HG02678 (cell line): ENCODE data around the gene DTNB.

Experiments used
- ATAC-seq: cut with Tn5 transposase; IDR thresholded peaks from one replicate; pipeline ENCODE4 v1.9.1; 2021; ENCODE audit warnings: mild to moderate bottlenecking, moderate library complexity; ENCODE audit not compliant: unreplicated experiment

DTNB gene

DNA sequence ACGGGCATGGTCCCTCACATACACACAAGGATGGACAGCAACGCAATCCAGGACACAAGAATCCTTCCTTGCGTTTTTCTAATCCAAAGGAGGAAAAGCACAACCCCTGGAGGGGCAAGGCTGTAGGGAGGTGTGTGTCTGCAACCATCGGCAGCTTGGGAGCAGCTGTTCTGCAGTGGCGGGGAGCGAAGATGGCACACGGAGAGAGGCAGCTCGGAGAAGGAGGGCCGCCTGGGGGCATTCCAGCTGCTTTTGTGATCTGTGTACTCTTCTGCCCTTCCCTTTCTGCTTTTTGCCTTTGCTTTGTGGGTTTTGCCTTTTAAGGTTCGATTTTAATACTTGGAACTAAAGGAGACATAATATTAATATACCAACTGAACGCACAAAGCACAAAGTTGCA is 194.6 kb downstream of the DTNB start:
- no peak for ATAC-seq

DNA sequence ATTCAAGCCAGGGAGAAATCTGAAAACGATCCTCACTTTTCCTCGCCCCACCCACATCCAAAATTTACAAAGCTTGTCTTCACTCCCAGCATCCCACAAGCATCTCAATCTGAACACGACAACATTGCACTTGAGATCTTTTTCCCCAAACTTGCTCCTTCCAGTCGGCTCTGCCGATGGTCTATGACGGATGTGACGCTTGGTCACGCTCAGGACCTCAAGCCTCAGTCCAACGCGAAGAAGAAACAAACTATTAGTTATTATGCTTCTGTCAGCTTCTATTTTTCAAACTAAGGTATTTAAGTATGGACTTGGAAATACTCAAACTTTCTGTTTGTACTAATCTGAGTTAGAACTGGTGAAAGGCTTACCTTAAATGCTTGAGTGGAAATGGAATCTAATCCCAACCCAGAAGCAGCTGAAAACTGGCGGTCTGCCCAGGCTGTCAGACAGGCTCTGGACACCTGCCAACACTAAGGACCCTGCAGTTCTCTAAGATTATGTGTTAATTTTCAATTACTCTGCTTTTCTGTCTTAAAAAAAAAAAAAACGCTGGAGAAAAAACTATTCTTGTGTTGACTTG is 199.5 kb downstream of the DTNB start:
- no peak for ATAC-seq

DNA sequence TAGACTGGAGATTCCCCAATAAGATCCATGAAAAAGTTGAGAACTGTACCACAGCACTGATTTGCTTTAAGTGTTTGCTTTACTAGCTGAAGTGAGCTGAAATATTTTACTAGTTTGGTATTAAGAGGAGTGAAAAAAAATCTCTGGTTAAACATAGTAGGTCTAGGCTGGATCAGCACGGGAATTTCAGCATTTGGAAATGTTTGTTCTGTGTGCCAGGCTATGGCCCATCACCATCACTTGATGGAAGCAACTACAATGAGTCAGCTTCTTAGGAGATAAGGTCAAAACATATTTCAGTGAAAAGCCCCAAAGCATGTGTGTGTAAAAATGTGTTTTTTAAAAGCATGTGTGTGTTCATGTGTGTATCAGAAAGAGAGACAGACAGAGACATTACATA is 200.2 kb downstream of the DTNB start:
- ATAC-seq, result no peak

DNA sequence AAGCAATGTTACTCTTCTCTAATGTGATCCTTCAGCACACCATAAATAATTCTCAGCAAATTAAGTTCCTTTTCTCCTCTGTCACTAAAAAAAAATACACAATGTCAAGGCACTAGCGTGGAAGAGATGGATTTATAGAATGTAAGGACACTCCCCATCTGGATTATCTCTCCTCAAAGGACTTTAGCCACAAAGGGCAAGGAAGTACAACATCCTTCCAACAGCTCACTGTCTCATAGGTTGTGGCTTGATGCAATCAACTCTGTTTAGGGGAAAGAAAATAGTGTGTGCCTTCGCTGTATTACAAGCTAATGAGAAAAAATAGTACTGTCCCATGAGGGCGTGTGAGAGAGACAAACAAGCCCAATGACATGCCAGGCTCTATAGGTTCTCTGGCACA is 202.6 kb downstream of the DTNB start:
- ATAC-seq, result no peak

DNA sequence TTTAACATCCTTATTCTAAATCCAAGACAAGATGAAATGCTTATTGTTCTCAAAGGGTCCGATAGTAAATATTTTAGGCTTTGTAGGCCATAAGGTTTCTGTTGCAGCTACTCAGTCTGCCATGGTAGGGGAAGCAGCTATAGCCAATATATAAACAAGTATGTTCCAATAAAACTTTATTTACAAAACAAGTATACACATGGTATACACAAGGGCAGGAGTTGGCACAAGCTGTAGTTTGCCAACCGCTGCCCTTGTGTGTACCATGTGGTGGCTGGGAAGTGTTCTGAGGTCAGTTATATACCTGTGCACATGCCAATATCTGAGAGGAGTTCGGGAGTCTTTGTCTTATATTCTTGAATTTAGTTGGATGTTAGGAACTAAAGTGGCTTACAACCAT is 205.6 kb downstream of the DTNB start:
- ATAC-seq, result no peak

DNA sequence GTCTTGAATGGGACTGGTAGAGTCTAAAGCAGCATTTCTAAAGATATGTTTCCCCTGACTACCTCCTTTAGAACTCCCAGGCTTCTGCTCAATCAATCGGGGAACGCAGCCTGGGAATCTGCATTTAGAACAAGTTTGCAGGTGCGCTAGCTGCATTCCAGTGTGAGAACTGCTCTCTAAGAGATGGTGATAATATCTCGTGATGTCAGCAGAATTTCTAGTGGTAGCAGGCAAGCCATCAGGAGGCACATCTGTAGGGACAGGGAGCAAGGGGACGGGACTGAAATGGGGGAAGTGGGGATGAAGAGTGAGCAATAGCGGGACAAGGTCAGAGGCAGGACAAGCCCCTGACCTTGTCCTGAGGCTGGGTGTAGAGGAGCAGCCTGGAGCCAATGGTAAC is 211.4 kb downstream of the DTNB start:
- ATAC-seq, result no peak

DNA sequence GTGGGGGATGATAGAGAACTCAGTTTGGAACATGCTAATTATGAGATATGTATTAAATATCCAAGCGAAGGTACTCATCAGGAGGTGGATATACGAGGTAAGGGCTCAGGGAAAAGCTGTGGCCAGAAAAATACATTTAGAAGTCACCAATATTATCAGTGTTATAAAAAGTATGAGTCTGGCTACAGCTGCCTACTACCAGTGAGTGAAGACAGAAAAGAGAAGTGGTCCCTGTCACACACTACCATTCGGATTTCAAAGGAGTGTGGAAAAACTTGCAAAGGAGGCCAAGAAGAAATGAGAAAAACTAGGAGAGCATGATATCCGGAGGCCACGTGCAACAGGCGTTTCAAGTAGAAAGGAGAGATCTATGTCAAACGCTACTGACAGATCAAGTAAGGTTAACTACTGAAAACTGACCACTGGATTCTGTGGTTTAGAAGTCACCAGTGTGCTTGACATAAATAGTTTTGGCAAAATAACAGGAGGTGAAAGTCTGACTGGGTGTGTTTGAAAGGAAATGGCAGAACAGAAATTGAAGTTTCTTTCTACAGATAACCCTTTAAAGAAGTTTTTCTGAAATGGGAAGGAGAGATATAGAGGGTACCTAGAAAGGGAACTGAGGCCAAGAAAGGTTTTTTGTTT is 213.0 kb downstream of the DTNB start:
- no peak for ATAC-seq

DNA sequence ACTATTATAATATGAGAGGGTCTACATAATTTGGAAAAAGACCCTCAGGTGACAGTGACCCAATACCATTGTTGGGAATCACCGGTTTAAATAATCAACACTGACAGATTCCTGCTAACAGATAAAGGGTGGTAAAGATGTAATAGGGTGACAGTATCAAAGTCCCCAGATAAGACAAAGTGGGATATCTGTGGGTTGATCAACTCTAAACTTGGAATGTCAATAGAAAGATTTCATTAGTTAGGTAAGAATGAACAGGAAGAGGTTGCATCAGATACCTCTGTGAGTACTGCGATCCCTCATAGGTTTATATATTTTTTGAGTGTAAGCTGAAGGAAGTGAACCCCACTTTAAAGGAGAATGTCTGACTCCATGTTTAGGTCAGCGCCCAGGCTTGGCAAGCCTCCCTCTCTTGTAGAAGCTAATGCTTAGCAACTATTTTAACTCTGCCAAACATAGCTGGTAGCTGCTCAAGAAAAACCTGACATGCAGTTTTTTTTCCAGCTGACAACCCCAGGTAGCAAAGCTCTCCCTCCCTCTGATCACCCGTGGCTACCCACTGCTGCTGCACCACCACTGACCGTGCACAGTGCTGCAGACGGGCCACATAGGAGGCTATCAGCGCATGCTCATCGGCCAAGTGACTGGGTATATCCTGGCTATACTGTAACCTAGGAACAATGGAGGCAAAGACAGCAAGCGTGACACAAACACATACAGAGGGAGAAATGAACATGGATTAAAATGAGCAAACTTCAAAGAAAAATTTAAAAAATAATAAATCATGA is 218.4 kb downstream of the DTNB start:
- no peak for ATAC-seq

DNA sequence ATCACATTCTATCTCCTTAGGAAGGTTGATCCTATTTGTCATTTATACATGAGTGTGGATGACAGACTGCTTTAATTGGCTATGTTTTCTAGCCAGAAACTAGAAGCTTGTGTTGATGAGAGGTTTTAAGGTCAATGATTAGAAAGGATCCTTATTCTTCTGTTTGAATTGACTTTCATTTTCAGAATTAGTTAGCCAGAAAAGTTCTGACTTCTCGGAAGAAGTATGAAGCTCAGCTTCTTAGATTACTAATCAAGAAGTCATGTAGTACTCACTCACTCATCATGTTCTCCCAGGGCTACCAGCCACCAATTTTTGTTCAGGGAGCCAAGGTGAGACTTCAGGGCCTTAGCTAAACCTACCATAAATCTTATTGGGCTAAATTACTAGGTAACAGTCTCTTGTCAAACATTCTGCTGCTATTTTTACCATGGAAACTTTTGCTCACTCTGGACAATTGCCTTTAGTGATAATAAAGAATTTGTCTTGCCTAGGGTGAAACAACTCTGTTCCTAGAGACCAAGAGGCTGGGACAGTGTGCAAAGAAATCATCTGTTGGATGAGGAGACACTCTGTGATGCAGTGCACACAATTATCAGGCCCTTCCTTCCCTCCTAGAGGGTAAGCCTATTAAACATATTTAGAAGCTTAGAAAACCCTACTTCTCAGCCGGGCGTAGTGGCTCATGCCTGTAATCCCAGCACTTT is 220.0 kb downstream of the DTNB start:
- ATAC-seq, result peak; percentile 87

DNA sequence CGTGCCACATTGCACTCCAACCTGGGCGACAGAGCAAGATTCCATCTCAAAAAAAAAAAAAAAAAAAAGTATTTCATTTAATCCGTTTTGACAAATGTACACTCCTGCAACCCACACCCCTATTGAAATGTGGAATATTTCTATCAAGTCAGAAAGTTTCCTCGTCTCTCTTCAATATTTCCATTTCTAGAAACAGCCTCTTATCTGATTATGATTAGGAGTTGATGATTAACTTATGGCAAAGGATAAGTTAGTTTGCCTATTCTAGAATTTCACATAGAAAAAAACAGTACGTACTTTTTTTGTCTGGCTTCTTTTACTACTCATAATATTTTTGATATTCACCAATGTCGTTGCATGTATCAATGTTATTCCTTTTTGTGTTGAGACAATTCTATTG is 224.6 kb downstream of the DTNB start:
- ATAC-seq, result no peak

DNA sequence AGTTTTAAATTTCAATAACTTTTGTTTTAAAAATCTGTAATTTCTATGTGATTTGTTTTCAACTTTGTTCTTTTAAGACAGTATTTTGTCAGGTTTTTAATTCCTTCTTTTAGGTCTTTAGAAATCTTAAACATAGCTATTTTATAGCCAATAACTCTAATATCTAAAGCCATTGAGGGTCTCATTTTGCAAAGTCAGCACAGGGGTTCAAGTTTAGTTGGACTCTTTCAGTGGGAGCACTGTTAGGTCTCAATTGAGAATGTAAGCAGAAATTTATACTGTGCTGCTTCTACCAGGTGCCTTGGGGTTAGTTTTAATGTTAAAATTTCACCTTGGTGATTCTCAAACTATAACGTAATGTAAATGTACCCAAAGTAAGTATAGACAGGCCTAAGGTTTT is 226.4 kb downstream of the DTNB start:
- ATAC-seq, result no peak

DNA sequence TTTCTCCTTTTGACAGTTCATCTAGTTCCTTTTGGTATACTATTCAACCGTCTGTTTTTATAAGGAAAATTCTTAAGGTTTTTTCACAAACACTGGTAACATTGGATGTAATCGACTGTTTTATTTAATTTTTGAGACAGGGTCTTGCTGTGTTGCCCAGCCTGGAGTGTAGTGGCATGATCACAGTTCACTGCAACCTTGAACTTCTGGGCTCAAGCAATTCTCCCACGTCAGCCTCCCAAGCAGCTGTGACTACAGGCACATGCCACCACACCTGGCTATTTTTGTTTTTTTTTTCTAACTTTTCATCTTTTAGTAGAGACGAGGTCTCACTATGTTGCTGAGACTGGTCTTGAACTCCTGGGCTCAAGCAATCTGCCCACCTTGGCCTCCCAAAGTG is 227.3 kb downstream of the DTNB start:
- no peak for ATAC-seq

DNA sequence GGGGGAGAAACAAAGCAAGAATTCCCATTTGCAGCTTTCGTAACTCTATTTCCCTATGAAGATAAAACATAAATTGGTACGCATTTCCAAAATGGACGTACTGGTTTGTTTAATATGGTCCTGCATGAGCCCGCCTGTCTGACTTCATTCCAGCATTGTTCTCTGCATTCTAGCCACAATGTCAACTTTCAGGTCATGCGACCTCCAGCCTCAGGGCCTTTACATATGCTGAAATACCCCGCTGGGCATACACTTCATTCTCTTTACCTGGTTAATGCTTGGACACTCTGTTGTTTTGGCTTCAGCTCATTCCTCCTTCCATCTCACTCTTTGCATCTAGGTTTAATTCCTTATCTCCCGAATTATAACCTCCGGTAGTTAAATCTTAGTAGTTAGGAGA is 227.9 kb downstream of the DTNB start:
- ATAC-seq, result no peak

DNA sequence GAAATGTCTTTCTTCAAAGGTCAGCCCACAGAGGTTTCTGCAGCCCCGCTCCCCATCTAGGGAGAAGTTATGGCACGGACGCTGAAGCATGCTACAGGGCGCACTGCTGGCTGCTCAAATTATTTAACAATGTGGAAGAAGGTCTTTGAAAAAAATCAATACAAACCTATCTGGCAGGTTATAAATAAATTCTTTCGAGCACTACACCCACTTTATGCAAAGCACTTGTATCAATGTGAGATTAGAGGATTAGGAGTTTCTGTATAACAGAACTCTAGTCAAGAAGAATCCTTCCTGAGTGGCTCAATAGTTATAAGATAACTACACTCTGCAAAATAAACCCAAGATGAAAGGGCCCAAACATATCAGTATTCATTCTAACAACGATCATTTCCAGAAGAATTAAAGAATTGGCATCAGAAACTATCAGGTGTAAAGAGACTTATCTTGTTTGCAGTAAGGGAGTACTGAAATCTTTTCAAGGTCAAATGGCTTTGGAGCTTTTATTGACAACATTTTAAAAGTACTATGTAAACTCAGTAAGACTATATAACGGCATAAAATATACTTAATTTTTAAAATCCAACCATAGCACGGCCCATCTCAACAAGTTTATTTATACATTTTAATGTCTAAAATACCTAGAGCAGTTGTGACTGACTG is 228.6 kb downstream of the DTNB start:
- ATAC-seq, result no peak

DNA sequence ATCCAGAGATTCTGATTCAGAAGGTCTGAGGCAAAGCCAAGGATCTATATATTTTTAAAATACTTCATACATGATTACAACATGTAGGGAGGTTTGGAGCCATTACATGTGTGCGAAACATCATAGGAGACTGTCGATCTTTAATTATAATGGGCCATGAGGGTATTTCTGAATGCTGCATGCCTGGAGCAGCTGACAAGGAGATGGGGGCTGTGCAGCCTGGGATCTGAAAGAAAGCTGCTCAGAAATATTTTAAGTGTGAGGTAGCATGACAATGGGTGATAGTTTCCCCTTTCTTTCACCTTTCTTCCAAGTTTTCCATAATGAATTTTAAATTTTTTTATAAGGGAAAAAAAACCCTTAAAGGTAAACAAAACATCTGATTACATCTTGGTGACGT is 229.6 kb downstream of the DTNB start:
- ATAC-seq, result no peak

DNA sequence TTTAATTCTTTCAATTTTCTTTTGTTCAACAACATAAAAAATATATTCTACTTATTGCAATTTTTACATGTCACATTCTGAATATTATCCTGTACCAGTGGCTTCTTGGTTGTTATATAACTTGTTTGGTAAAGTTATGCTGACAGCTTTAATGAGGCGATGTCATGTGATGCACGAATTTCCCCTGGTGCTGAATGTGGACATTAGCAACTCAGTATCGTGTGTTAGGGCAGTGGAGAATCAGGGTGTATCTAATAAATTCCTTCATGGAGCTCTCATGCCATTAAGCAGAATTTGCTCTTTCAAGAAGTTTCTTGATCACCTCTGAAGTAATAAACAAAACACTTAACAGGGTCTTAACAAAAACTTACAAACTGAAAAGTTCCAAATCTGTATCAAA is 232.0 kb downstream of the DTNB start:
- ATAC-seq, result no peak

DNA sequence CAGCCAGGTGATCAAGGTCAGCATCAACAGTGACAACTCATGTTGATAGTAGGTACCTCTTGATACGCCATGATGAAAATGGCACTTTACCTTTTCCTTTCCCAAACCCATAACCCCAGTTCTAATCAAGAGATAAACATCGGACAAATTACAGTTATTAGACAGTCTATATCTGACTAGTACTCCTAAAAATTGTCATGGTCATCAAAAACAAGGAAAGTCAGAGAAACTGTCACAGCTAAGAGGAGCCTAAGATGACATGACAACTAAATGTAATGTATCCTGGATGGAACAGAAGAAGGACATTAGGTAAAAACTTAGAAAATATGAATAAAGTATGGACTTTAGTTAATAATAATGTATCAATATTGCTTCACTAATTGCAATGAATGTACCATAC is 234.6 kb downstream of the DTNB start:
- no peak for ATAC-seq

DNA sequence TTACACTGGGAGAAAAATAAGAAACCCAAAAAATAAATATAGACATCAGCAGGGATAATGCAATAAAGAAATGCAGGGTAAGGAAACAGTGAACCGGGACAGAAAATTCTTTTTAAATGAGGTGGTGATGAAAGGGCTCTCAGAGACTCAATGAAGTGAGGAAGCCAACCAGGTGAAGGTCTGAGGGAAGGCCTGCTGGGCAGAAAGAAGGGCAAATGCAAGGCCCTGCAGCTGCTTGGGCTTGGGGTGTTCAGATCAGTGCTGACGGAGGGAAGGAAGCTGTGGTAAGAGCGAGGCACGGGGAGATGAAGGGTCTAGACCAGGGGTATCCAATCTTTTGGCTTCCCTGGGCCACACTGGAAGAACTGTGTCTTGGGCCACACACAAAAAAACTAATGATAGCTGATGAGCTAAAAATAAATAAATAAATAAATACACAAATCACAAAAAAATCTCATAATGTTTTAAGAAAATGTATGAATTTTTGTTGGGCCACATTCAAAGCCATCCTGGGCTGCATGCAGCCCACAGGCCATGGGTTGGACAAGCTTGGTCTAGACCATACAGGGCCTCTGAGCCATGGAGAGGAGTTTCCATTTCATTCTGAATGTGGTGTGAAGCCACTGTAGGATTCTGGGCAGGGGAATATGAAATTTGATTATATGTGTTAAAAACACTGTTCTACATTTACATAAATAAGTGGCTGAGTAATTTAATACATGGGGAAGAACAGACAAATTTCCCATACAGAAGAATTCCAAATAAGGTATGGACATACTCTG is 235.3 kb downstream of the DTNB start:
- ATAC-seq, result no peak

DNA sequence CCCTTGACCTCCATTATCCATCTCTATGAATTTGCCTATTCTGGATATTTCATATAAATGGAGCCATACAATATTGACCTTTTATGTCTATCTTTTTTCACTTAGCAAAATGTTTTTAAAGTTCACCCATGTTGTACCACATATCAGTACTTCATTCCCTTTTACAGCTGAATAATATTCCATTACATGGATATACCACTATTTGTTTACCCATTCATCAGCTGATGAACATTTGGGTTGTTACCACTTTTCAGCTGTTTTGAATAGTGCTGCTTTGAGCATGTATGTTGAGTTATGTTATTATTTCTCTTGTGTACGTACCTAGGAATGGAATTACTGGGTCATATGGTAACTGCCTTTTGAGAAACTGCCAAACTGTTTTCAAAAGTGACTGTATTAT is 238.0 kb downstream of the DTNB start:
- ATAC-seq, result no peak

DNA sequence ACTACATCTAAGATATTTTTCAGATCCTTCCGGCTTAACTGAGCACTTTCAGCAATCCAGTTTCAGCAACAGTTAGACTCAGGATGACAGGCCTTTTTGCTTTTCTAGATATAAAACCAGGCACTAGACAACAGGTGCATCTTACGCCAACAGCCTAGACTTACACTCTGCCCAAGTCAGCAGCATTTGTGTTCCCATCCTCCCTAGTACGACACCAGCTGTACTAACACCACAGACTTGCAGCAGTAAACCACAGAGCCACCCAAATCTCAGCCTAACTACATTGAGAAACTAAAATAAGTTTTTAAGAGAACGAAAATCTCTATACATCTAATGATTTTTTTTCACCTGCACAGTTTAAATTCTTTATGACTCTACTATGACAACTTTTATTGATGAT is 241.8 kb downstream of the DTNB start:
- no peak for ATAC-seq

DNA sequence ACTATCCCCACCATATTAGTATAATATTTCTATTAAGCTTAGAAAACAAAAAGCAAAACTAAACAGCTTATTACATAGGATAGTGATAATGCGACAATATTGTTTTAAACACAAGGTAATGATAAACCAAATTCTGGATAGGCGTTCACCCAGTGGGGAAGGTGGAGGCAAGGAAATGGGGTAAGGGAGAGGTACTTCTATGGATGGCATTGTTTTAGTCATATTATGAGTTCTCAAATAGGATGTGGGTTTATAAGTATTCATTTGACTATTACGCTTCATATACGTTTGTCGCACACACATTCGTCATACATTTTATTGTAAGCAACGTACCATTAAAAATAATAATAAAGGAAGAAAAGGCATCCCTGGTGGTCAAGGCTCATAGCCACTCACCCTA is 242.8 kb downstream of the DTNB start:
- ATAC-seq, result no peak
